Body of pancreas (tissue), 4 donors: ENCODE measurements around the gene DLG1.

Experiments used
- CTCF ChIP-seq, 7 experiments: fragments of 450-650 bp in 4 of 7; fragments of 200-600 bp in 3 of 7; sonication (generic) in 3 of 7; IDR thresholded peaks; one replicate each; pipeline ENCODE4 v1.5.1; 2016 to 2019; ENCODE audit warnings: antibody characterized with exemption in 7 of 7
- POLR2A ChIP-seq, 3 donors: fragments of 450-650 bp; IDR thresholded peaks; one replicate each; pipeline ENCODE4 v1.6.1; 2016; ENCODE audit warnings: antibody characterized with exemption in 3 of 3, mild to moderate bottlenecking in 2 of 3

- TF ChIP-seq POLR2A (IDR thresholded peaks at IDR 0.05) (no peak), CTCF (IDR thresholded peaks at IDR 0.05) (no peak)
These were observed 48.9 kb downstream of the DLG1 start for GRCh38 chr3:197249542-197249941.
